Caki2 (cell line): Measurements from ENCODE around the gene QSOX2. TPM values are rescaled to one million over a fixed set of nuclear protein-coding genes. Genes with fewer than 3 reads are reported as not detected.

ENCODE experiments used
- DNase-seq: peaks from one replicate; pipeline ENCODE4 v3.0.0-alpha.2; 2015; ENCODE audit warnings: low read depth
- in situ Hi-C: cut with HindIII; loops from 2 replicates; pipeline ENCODE4 v1.10.0; 2016; ENCODE audit warnings: low sequenced_read_pairs, low pct_unique_long_range_greater_than_20kb, mixed read lengths
- total RNA-seq: library from RNA; depleted of rRNA; stranded (reverse); fragments of >200 nt; shearing (Covaris generic); gene quantifications from 2 replicates; pipeline ENCODE4 v1.2.3, GENCODE V29; 2014; ENCODE audit warnings: low replicate concordance

QSOX2 gene
- total RNA-seq, 1 experiment from 2014 or later, result 16.4 TPM

DNA sequence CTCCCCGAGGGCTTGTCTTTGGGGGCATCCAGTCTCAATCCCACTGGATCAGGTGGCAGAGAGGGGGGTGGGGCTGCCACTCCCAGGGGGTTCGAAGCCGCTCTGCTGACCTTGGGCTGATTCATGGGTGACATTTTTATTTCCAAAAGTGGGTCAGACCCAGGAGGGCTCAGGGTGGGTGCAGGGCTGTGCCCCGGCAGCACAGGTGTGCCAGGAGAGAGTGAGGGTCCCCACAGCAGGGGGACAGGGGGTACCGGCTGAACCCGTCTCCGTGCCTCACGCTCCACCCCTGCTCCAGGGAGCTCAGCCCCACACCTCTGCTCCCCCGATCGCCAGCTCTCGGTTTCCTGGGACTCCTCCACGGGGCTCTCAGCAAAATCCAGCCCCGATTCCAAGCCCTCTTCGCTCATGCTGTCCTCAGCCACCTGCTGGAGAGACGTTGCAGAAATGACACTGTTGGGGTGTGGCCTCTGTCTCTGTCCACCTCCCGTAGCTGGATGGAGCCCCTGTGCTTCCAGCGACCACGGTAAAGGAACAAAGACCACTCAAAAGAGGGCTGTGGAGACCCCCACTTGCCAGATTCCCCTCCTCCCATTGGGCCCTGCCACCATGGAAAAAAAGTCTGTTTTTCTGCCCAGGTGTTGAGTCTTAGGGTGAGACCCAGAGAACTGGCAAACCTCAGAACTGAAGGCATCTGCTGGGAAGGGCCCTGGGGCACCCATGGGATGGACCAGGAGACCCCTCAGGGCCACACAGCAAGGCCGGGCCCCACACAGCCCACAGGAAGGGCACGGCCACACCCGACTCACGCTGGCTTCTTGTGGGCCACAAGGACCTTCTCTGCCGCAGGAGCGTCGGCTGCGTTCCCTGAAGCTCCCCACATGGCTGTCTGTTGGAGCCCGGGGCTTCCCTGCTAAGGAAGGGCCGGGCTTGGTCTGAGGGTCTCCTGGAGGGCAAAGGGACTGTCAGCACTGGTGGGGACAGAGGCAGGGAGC is 10.6 kb upstream of the QSOX2 start:
- no peak for DNase-seq
- in situ Hi-C loops, result no loop called here

DNA sequence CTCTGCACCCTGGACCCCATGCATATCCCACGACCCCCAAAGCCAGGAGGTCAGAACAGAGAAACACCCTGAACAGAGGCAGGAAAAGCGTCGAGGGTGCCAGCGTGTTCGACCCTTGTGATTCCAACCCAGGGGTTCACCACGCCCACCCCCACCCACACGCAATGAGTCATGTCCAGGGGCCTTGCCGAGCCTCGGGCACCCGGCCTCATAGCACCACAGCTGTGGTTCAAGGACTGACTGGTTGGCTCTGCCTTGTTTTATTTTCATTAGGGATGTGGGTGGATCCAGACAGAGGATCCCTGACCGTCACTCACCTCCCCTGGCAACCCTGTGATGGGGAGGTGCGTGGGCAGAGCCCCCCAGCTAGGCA is 9.5 kb upstream of the QSOX2 start:
- in situ Hi-C loops, result no loop called here
- DNase-seq, result no peak

DNA sequence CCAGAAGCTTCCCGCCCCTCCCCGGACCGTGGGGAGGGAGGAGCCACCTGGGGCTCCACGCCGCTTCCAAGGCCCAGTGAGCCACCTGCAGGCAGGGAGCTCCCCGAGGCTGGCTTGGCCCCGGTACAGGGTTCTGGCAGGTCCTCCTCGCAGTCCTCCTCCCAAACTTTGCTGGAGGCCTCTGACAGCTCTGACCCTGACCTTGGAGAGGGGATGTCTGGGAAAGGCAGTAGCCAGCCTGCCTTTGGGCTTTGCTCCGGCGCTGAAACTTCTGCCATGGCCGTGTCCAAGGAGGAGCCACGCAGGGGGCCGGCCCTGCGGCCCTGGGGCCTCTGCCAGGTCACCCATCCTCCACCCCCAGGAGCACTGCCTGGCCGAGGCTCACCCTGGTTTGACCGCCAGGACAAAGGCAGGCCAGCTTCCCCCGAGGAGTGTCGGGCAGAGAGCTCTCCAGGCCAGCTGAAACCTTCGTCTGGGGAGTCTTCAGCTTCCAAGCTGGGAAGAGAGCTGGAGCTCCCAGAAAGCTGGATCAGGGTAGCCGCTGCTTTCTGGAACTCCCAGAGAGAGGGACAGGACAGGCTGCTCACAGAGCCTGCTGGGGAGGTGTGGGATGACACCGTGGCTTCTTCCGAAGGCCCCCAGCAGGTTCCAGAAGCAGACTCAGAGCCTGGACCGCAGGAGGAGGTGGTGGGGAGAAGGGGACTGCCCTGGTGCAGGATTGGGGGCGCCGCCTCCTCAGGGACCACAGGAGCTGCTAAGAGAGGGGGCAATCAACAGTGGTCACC is 9.0 kb upstream of the QSOX2 start:
- DNase-seq, result no peak

DNA sequence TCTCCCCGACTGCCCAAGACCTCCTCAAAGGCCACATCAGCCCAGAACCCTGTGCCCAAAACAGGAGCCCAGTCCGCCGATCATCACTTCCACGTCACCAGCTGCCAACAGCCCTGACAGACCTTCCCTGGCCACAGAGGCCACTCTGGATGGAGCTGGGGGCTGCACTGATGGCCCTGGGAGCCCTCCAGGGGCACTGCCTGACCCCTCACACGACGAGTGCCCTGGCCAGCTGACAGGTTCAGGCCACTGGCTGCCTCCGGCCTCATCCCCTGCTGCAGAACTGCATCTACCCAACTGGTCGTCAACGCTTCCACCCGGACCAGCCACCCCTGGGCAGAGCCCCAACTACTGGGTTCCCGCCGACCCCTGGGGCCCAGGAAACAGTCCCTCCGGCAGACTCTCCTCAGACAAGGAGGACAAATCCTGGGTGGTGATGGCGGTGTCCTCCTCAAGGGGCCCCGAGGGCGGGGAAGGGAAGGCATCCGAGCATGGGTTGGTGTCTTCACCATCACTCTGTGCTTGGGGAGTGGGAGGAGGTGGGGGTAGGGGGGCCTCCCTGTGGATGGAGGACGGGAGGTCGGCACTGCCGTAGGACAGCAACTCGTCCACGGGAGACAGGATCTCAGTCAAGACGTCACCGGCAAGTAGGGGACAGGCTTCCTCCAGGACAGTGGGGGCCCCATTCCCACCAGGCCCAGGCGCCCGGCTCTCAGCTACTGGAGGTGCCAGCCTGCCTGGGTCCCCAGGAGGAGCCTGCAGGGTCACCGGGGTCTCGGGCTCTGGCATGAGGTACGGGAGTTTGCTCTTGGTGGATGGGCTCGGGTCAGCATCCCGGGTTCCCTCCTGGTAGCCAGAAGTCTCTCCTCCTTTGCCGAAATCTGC is 7.9 kb upstream of the QSOX2 start:
- in situ Hi-C loops, result no loop called here
- no peak for DNase-seq

More for the DNA sequence above, 9.0 kb upstream of the QSOX2 start:
- in situ Hi-C loops, result no loop called here

DNA sequence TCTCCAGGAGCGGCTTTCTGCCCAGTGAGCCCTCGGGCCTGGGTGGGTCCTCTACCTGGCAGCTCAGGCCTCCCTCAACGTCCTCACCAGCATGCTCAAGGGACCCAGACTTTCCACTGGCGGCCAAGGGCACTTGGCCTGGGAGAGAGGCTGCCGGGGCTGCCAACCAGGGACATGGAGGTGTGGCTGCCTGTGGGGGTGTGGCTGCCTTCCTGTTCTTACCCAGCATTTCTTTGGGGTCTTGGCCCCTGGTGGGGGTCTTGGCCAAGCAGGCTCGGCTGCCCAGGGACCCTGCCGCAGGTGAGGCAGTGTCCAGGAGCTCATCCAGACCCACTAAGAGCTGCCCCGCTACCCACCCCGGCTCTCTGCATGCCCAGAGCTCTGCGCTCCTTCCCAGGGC is 7.2 kb upstream of the QSOX2 start:
- DNase-seq, result no peak
- in situ Hi-C loops, result no loop called here

DNA sequence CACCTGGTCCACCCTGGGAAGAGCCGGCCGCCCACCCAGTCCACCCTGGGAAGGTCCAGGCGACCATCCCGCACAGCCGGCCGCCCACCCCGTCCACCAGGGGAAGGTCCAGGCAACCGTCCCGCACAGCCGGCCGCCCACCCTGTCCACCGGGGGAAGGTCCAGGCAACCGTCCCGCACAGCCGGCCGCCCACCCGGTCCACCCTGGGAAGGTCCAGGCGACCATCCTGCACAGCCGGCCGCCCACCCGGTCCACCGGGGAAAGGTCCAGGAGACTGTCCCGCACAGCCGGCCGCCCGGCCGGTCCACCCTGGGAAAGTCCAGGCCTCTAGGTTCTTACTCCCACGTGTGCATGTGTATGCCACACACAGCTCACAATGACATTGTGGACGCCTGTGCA is 6.7 kb upstream of the QSOX2 start:
- no peak for DNase-seq
- in situ Hi-C loops, result no loop called here

DNA sequence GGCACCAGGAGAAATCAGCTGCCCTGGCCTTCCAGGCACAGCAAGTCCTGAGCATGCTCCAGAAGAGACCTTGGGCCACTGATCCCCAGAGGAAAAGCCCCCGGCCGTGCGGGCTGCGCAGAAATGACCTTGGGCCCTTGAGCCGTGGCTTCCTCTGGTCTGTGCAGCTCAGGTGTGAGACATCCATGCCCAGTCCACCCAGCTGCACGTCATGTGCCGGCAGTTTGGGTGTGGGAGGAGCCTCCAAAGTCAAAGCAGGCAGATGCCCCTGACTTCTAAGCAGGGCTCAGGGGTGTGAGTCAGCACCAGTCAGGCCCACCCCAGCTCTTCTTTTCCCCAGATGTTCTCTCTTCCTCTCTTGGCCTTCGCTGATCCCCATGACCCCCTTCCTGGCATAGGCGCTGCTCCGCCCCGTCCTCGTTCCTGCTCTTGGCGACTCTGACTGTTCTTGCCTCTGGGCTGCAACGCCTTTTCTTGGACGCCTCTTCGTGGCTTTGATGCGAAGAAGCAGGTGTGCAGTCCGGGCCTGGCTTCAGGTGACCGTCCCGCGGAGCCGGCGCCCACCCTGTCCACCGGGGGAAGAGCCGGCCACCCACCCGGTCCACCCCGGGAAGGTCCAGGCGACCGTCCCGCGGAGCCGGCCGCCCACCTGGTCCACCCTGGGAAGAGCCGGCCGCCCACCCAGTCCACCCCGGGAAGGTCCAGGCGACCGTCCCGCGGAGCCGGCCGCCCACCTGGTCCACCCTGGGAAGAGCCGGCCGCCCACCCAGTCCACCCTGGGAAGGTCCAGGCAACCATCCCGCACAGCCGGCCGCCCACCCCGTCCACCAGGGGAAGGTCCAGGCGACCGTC is 5.9 kb upstream of the QSOX2 start:
- in situ Hi-C loops, result no loop called here
- no peak for DNase-seq

DNA sequence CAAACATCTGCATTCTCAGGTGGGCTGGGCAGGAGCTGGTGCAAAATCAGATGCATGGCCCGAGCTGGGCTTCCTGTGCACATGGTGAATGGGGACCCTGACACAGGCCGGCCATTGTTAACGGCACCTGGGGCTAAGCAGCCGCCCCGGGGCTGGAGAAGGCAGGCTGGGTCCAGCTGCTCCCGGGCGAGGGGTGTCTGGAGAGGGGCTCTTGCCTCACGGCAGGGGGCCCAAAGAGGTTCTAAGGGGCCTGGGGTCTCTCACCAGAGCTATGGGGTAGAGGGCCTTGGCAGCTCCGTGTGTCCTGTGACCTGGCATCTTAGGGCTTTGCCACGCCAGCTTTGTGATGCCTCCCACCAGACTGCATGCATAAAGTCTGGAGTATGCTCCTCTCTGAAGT is 5.1 kb upstream of the QSOX2 start:
- in situ Hi-C loops, result no loop called here
- no peak for DNase-seq

DNA sequence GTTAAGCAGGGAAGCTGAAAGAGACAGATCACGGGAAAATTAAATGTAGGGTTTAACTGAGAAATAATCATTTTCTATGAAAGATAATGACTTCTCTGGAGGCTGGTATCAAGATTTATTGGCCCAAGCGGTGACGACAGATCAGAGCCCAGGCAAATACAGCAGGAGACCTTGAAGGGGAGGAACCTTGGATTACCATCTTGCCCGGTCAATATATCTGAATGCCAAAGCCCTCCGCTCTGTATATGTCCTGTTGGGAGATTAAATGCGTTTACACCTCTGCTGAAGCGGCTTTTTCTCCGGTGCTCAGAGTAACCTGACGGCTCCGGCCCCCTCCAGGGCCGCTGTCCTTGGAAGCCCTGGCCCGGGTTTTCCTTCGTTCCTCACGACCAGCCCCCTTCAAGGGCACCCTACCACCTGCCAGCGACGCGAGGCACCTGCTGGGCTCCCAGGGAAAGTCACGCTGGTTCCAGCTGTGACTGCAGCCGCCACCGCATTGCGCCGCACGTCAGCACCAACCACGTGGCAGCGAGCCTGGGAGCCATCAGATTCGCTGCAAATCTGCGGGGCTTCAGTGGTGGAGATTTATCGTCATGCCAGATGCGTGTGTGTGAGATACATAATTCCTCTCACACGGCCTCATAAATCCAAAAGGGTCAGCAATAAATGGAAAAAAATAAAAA is 4.4 kb upstream of the QSOX2 start:
- no peak for DNase-seq
- in situ Hi-C loops, result no loop called here

DNA sequence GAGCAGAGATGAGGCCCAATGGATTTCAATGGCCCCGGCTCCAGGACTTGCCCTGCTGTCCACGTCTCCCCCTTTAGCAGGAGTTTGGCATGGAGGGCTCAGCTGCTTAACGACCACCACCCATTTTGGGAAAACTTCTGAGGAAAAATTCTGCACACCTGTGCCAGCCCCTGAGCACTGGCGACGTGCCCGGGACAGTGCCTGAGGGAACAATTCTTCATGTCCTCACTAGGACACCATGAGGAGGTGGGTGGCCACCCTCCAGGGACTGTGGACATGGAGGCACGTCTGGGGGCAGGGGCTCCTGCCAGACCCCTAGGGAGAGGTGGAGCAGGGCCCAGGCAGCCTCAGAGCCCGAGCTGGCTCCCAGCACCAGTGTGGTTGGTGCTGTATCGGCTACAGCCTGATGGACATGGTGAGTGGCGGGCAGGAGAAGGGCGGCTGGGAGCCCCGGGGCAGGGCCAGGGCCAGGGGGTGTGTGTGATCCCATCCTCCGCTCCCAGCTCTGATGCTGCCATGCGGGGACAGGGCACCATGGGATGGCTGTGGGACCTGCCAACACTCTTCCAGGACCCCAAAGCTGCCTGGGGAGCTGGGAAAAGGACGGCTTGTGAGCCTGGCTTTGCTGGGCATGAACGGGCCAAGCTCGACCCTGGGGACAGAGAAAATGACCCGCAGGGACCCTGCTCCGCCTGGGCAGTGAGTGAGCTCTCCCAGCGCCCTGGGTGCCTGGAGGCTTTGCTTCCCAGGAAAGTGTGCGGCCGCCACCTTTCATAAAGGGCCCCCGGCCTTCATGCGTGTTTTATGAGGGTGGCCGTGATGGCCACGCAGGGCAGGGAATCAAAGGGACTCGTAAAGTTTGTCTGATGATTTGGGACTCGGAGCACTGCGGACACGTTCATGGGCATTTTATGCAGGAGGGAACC is 3.6 kb upstream of the QSOX2 start:
- DNase-seq, result no peak
- in situ Hi-C loops, result no loop called here

DNA sequence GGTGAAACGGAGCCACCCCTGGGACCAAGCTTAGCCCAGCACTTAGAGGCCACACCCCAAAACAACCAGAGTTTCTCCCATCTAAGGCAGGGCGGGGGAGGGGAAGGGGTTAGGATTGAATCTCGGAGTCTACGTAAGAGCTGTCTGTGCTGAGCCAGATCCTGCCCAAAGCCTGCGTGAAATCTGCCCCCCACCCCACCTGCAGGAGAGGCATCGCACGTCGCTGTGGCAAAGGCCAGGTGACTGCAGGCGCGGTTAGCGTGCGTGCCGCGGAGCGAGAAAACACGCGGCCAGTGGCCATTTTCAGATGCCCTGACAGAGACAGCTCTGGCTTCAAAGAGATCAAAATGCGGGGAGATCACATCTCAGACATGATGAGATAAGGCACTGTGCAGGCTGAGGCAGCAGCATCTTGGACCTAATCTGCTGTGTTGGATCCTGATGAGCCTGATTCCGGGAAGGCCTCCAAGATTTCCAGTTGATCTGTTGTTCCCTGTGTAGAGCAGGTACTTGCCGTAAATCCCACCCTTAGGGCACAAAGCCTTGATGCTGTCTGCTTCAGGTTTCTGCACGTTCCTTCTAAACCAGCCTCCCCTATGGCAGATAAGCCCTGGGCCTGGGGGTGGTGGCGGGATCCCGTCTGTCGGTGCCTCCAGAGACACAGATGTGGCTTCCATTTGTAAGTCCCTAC is 2.5 kb upstream of the QSOX2 start:
- in situ Hi-C loops, result no loop called here

DNA sequence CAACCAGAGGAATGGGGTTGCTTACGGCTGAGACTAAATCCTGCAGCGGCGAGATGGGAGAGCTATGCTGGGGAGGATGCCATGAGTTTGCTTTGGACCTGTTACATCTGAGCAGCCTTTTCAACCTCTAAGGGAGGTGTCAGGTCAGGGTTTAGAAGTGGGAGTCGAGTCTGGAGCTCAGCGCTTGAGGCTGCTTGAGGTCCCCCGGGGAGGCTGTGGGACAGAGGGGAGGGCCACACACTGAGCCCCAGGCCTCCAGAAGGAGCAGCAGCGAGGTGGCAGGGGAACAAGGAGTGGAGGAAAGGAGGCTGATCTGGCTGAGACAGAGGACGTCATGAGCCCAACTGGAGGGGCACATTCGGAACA is 1.9 kb upstream of the QSOX2 start:
- DNase-seq, result no peak
- in situ Hi-C loops, result no loop called here

More for the DNA sequence above, 2.5 kb upstream of the QSOX2 start:
- DNase-seq, result no peak

DNA sequence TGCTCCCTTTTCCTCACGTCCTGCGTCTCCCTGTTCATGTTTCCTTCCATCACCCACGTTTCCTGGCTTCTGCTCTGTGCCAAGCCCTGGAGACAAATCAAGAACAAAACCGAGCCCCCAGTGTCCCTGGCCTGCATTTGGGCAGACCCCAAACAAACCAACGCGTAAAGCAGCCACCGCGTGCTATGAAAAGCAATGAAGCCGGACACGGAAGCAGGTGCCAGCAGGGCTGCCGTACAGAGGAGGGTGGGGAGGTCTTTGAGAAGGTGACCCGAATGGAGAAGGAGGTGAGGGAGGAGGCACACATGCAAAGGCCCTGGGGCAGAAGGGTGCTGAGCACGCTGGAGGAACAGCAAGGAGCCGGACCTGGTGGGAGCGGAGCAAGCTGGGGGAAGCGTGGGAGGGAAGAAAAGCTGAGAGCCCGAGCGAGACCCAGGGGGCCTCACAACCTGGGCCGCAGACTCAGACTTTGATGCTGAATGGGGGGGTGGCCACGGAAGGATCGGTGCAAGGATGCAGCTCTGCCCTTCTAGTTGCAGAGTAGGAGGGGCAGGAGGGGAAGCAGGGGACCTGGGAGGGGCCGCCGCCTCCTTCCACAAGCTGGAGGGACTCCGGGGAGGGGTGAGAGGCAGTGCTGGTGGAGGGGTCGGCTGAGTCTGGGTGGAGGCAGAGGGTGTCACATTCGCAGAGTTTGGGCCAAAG is 1.4 kb upstream of the QSOX2 start:
- in situ Hi-C loops, result no loop called here
- no peak for DNase-seq

DNA sequence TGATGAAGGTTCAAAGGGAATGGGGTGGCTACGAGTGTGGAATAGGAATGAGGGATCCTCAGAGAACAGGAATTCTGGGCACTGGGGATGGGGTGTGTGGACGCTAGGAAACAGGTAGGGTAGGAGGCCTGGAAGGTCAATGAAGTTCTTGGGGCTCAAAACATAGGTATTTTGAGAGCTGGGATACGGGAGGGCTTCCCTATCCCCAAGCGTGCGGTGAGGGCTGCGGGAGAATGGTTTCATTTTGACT is 718 bp downstream of the QSOX2 start:
- in situ Hi-C loops, result no loop called here
- DNase-seq, result peak; percentile 4

DNA sequence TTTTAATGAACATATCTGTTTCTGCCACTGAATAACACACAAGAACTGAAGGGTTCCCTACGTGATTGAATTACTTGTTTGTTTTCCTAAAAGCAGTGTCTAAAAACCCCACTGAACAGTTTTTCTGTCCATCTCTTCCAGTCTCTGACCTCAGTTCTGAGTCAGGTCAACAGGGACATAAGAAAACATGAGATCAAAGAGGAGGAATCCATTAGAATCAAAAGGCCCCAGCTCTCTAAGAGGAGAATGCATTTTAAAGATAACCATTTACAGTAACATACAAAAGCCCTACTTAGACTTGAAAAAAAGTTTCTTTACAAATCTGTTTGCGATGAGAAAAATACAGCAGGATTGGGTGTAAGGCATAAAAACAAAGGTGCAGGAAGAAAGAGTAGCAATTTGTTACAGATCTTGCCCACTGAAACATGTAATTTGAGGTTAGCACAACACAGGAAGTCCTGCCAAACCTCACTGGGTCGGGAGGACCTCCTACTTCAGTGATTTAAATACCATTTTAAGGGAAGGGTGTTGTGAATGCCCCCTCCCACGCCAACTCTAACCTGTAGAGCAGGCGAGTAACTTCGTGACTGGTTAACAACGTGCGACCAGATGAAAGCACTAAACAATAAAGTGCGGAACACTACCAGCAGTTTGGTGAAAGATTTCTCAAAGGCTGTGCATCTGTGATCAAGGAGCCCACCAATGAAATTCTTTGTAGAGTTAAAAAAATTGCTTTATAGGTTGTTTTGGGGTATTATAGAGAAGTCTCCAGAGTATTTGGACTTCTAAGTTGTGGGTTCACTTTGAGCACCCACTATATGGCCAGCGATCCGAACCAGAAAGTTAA is 1.3 kb downstream of the QSOX2 start:
- no peak for DNase-seq
- in situ Hi-C loops, result no loop called here
